Hepatocyte (in vitro differentiated cells): ENCODE data around the gene CORO1C. TPM values are rescaled to one million over a fixed set of nuclear protein-coding genes. Genes with fewer than 3 reads are reported as not detected.
A peak's percentile ranks its signal among the peaks of the same experiment; 100 is the strongest.
"Not testable (repeated sequence)": the region's sequence is repeated elsewhere in the genome, so short reads cannot be mapped to it uniquely, and the experiment has no call there.

ENCODE experiments used
- DNase-seq: peaks from one replicate; pipeline ENCODE4 v3.0.0-alpha.2; 2016; ENCODE audit warnings: low spot score
- H2AFZ ChIP-seq: fragments of 200-600 bp; sonication (generic); 2 replicates; pipeline ENCODE4 v1.6.0; 2016; ENCODE audit warnings: antibody characterized with exemption, mild to moderate bottlenecking
- H3K27ac ChIP-seq: fragments of 200-600 bp; sonication (generic); 2 replicates; pipeline ENCODE4 v1.5.1; 2016; ENCODE audit warnings: mild to moderate bottlenecking
- H3K27me3 ChIP-seq: fragments of 200-600 bp; sonication (generic); 2 replicates; pipeline ENCODE4 v1.6.1; 2016
- H3K36me3 ChIP-seq: fragments of 200-600 bp; sonication (generic); replicated peaks from 2 replicates; pipeline ENCODE4 v1.5.1; 2016; ENCODE audit warnings: low read depth; ENCODE audit not compliant: insufficient read depth
- H3K4me1 ChIP-seq: fragments of 200-600 bp; sonication (generic); 2 replicates; pipeline ENCODE4 v1.5.1; 2016; ENCODE audit warnings: mild to moderate bottlenecking, moderate library complexity; ENCODE audit not compliant: insufficient read depth
- H3K4me2 ChIP-seq: fragments of 200-600 bp; sonication (generic); 2 replicates; pipeline ENCODE4 v1.6.0; 2016
- H3K4me3 ChIP-seq: fragments of 200-600 bp; sonication (generic); 2 replicates; pipeline ENCODE4 v1.5.1; 2016; ENCODE audit warnings: mild to moderate bottlenecking
- H3K79me2 ChIP-seq: fragments of 200-600 bp; sonication (generic); 2 replicates; pipeline ENCODE4 v1.6.0; 2017; ENCODE audit warnings: mild to moderate bottlenecking
- H3K9me2 ChIP-seq: fragments of 200-600 bp; sonication (generic); replicated peaks from 2 replicates; pipeline ENCODE4 v1.6.0; 2017; ENCODE audit warnings: mild to moderate bottlenecking; ENCODE audit not compliant: insufficient read depth
- H3K9me3 ChIP-seq: fragments of 200-600 bp; sonication (generic); 2 replicates; pipeline ENCODE4 v1.5.1; 2016; ENCODE audit warnings: low read depth, mild to moderate bottlenecking
- H4K20me1 ChIP-seq: fragments of 200-600 bp; sonication (generic); 2 replicates; pipeline ENCODE4 v1.6.0; 2016; ENCODE audit warnings: mild to moderate bottlenecking; ENCODE audit not compliant: insufficient read depth, poor library complexity, severe bottlenecking
- CTCF ChIP-seq: fragments of 200-600 bp; sonication (generic); IDR thresholded peaks from 2 replicates; pipeline ENCODE4 v1.5.1; 2016; ENCODE audit warnings: antibody characterized with exemption, mild to moderate bottlenecking; ENCODE audit not compliant: poor library complexity
- EZH2 ChIP-seq: fragments of 200-600 bp; sonication (generic); IDR thresholded peaks from 2 replicates; pipeline ENCODE4 v1.6.1; 2016; ENCODE audit warnings: antibody characterized with exemption, mild to moderate bottlenecking, borderline replicate concordance
- EZH2phosphoT487 ChIP-seq: fragments of 200-600 bp; sonication (generic); IDR thresholded peaks from one replicate; pipeline ENCODE4 v1.6.1; 2018; ENCODE audit warnings: antibody characterized with exemption, mild to moderate bottlenecking, low read depth, moderate library complexity; ENCODE audit not compliant: unreplicated experiment, severe bottlenecking
- WGBS: methylation state at CpG from one replicate; pipeline ENCODE4 v1.1.6; 2016; ENCODE audit warnings: low lambda C conversion rate; ENCODE audit errors: missing lambda C conversion rate; 5-methylcytosine and 5-hydroxymethylcytosine counted together
- polyA plus RNA-seq: library from polyadenylated mRNA; unstranded; fragments of >200 nt; fragmentation: Nextera tagmentation; extraction: Ambion mirVana; gene quantifications from 2 replicates; pipeline ENCODE4 v1.2.1, GENCODE V29; 2016
- total RNA-seq: library from RNA; depleted of rRNA; stranded (reverse); fragments of >200 nt; gene quantifications from 2 replicates; pipeline ENCODE4 v1.2.3, GENCODE V29; 2014

The CORO1C gene
- total and polyA plus RNA-seq, 2 experiments from 2014 or later: 110 to 137 TPM

GRCh38 chr12:108655812-108656175, 75.5 kb downstream of the CORO1C start:
- H3K4me3 ChIP-seq, H4K20me1 ChIP-seq: not testable (repeated sequence)
- peaks cover 17% of the 10 kb centered on the region for H3K79me2 ChIP-seq

GRCh38 chr12:108654622-108655021, 76.7 kb downstream of the CORO1C start:
- H4K20me1 ChIP-seq, H3K9me2 ChIP-seq, H3K9me3 ChIP-seq, H3K4me1 ChIP-seq, H3K79me2 ChIP-seq, H3K4me2 ChIP-seq, DNase-seq, H3K4me3 ChIP-seq, H3K27ac ChIP-seq, H3K36me3 ChIP-seq, H3K27me3 ChIP-seq, H2AFZ ChIP-seq: not testable (repeated sequence)
- 88% methylated on average over 9 of the region's 9 CpGs for WGBS

More at GRCh38 chr12:108655812-108656175, 75.5 kb downstream of the CORO1C start:
- H3K9me3 ChIP-seq, H2AFZ ChIP-seq, H3K4me1 ChIP-seq, H3K27ac ChIP-seq, DNase-seq, H3K27me3 ChIP-seq, H3K9me2 ChIP-seq, H3K4me2 ChIP-seq, H3K36me3 ChIP-seq: not testable (repeated sequence)
- WGBS: 82% methylated on average over 2 of the region's 28 CpGs

GRCh38 chr12:108653922-108654321, 77.4 kb downstream of the CORO1C start:
- Histone ChIP-seq H3K9me2 (no peaks in the 10 kb centered on the region), H3K27ac (no peak overlapping the region), H3K4me2 (no peak overlapping the region), H3K4me1 (no peaks in the 10 kb centered on the region), H3K4me3 (no peak overlapping the region), H2AFZ (no peak overlapping the region), H3K27me3 (no peaks in the 10 kb centered on the region), H4K20me1 (no peaks in the 10 kb centered on the region), H3K9me3 (no peaks in the 10 kb centered on the region), H3K79me2 (peaks cover 3% of the 10 kb centered on the region), H3K36me3 (no peaks in the 10 kb centered on the region)
- TF ChIP-seq CTCF: no peak
- TF ChIP-seq EZH2: no peak
- no peak for TF ChIP-seq EZH2phosphoT487
- no peak for DNase-seq
- 85% methylated on average over 3 of the region's 3 CpGs for WGBS

- no peaks in the 10 kb centered on the region for H3K27me3 ChIP-seq
- H3K27ac ChIP-seq: peak overlapping the region; percentile 52
- H3K4me3 ChIP-seq: no peak overlapping the region
- no peaks in the 10 kb centered on the region for H4K20me1 ChIP-seq
- H3K9me2 ChIP-seq: no peaks in the 10 kb centered on the region
- TF ChIP-seq EZH2phosphoT487 (no peak), CTCF (no peak)
- H2AFZ ChIP-seq: no peak overlapping the region
- no peaks in the 10 kb centered on the region for H3K79me2 ChIP-seq
- no peak for DNase-seq
- no peaks in the 10 kb centered on the region for H3K9me3 ChIP-seq
- no peaks in the 10 kb centered on the region for H3K36me3 ChIP-seq
- H3K4me1 ChIP-seq: no peaks in the 10 kb centered on the region
- no peak overlapping the region for H3K4me2 ChIP-seq
Observed at GRCh38 chr12:108653082-108653516, 78.2 kb downstream of the CORO1C start.

GRCh38 chr12:108650083-108650482, 81.2 kb downstream of the CORO1C start:
- Histone ChIP-seq H3K27ac (no peak overlapping the region), H3K79me2 (no peaks in the 10 kb centered on the region), H3K4me2 (no peak overlapping the region), H2AFZ (no peak overlapping the region), H3K27me3 (no peaks in the 10 kb centered on the region), H4K20me1 (no peaks in the 10 kb centered on the region), H3K36me3 (no peaks in the 10 kb centered on the region), H3K4me3 (no peak overlapping the region), H3K9me3 (no peaks in the 10 kb centered on the region), H3K4me1 (no peaks in the 10 kb centered on the region), H3K9me2 (no peaks in the 10 kb centered on the region)
- 96% methylated on average over 2 of the region's 2 CpGs for WGBS
- TF ChIP-seq EZH2phosphoT487 (no peak), EZH2 (no peak), CTCF (no peak)
- DNase-seq: no peak
